Skin epidermis (tissue), 12 donors: ENCODE data around the gene HACE1.
"Not testable (repeated sequence)": the region's sequence is repeated elsewhere in the genome, so short reads cannot be mapped to it uniquely, and the experiment has no call there.

ENCODE experiments used
- H3K27ac ChIP-seq, 21 experiments: fragments of 200-600 bp; sonication (generic) in 11 of 21; one replicate each; pipeline ENCODE4 v1.5.0; 2020; ENCODE audit warnings: mild to moderate bottlenecking in 3 of 21, inconsistent platforms in 2 of 21, moderate library complexity in 2 of 21
- H3K4me3 ChIP-seq, 7 experiments: fragments of 200-600 bp; sonication (generic) in 2 of 7; one replicate each; pipeline ENCODE4 v1.5.0; 2020; ENCODE audit warnings: inconsistent platforms in 2 of 7, mild to moderate bottlenecking in 2 of 7, moderate library complexity in 1 of 7

The HACE1 gene

GRCh38 chr6:104836479-104837020, 23.2 kb downstream of the HACE1 start:
- not testable (repeated sequence) for H3K4me3 ChIP-seq

GRCh38 chr6:104835782-104836181, 23.9 kb downstream of the HACE1 start:
- H3K27ac ChIP-seq = no peak overlapping the region
- no peak overlapping the region for H3K4me3 ChIP-seq

More at GRCh38 chr6:104836479-104837020, 23.2 kb downstream of the HACE1 start:
- not testable (repeated sequence) for H3K27ac ChIP-seq

GRCh38 chr6:104829183-104829958, 30.3 kb downstream of the HACE1 start:
- no peak overlapping the region for H3K27ac ChIP-seq
- no peak overlapping the region for H3K4me3 ChIP-seq

DNA sequence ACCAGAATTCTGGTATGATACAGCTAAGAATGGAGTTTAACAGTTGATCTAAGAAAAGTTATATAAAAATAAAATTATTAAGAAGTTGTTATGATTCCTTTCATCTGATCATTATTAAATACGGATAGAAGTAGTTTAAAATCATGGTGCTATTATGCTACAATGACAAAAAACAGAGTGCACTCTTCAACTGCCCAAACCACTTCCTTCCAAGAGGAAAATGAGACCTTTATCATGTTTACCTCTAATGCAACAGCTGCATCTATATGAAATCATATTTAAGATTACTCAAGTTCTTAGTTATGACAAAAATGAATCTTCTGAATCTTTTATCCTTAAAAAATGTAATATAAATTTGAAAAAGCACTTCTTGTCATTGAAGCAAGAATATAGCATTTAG, 31.2 kb downstream of the HACE1 start:
- no peak overlapping the region for H3K27ac ChIP-seq
- H3K4me3 ChIP-seq = no peak overlapping the region

- H3K27ac ChIP-seq, H3K4me3 ChIP-seq: not testable (repeated sequence)
These were observed 38.9 kb downstream of the HACE1 start for GRCh38 chr6:104820820-104821219.

GRCh38 chr6:104816125-104816524, 43.6 kb downstream of the HACE1 start:
- H3K27ac ChIP-seq = no peak overlapping the region
- H3K4me3 ChIP-seq = no peak overlapping the region

GRCh38 chr6:104814743-104815142, 45.0 kb downstream of the HACE1 start:
- H3K27ac ChIP-seq = no peak overlapping the region
- no peak overlapping the region for H3K4me3 ChIP-seq

DNA sequence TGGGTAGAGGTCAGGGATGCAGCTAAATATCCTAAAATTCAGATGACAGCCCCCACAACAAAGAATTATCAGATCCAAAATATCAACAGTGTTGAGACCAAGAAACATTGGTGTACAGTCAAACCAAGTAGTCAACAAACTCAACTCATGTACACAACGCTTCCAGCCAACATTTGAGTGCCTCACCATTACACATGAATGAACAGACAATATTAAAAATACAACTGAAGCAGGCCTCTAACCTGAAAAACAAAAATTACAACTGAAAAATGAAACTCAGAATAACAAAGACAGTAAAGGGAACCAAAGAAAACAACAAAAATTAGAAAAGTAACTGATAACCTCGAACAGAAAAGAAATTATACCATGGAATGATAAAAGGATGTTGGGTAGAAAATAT, 46.2 kb downstream of the HACE1 start:
- Histone ChIP-seq H3K4me3 (no peak overlapping the region), H3K27ac (no peak overlapping the region)

DNA sequence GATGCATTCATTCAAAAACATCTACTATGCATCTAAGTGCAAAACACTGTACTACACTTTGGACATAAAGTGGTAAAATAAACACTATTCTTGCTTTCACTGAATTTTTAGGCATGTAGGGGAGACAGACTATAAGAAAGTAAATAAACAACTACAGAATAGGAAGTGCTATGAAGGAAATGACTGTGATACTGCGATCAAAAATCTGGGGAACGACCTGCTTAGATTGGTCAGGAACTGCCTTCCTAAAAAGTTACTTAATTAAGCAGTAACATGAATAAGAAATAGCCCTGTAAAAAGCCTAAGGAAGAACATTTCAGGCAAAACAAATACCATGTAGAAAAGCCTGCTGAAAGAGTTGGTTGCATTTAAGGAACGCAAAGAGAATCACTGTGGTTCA, 50.6 kb downstream of the HACE1 start:
- Histone ChIP-seq H3K4me3 (no peak overlapping the region), H3K27ac (no peak overlapping the region)

DNA sequence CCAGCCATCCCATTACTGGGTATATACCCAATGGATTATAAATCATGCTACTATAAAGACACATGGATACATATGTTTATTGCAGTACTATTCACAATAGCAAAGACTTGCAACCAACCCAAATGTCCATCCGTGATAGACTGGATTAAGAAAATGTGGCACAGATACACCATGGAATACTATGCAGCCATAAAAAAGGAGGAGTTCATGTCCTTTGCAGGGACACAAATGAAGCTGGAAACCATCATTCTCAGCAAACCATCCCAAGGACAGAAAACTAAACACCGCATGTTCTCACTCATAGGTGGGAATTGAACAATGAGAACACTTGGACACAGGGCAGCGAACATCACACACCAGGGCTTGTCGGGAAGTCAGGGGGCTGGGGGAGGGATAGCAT, 54.4 kb downstream of the HACE1 start:
- not testable (repeated sequence) for H3K4me3 ChIP-seq, H3K27ac ChIP-seq

GRCh38 chr6:104799134-104799657, 60.5 kb downstream of the HACE1 start:
- H3K4me3 ChIP-seq = no peak overlapping the region
- no peak overlapping the region for H3K27ac ChIP-seq

DNA sequence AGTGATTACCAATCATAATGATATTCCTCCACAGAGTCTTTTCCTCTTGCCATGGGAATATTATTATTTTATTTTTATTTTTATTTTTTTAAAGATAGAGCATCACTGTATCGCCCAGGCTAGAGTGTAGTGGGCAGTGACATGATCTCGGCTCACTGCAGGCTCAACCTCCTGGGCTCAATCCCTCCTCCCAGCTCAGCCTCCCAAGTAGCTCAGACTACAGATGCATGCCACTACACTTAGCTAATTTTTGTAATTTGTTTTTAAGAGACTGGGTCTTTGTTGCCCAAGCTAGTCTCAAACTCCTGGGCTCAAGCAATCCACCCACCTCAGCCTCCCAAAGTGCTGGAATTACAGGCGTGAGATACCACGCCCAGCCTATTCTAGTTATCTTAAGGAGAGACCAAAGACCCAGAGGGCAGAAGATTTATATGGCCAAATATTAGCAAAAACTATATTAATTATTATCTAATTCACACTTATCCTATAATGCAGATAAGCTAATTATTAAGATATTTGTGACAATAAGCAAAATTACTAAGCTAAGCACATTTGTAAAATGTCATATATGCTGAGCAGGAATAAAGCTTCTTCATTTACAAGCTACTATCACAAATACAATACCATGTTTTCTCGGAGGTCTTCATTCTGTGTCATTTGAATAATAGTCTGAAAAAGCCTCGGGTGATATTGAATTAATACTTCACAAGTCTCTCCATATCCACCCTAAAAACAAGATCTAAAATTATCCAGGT, 63.5 kb downstream of the HACE1 start:
- no peak overlapping the region for H3K27ac ChIP-seq

GRCh38 chr6:104795363-104795762, 64.4 kb downstream of the HACE1 start:
- Histone ChIP-seq H3K27ac (no peak overlapping the region), H3K4me3 (no peak overlapping the region)

More for the DNA sequence above, 63.5 kb downstream of the HACE1 start:
- no peak overlapping the region for H3K4me3 ChIP-seq

DNA sequence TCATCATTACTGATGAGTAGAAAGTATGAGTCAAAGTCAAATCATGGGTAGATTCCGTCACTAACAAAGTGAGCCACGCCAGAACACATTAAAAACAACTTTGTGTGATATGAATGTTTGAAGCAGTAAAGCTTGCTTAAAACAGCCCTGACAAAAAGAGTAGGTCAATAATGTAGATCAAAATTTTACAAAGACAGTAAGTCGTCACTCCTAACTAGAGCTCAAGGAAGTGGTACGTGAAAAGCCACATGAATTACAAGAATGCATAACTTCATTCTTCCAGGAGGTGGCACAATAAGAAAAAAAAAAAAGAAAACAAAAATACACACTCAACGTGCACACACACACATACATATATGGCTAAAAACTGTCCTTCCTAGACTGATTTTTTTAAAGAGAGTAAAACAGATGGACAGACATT, 69.9 kb downstream of the HACE1 start:
- no peak overlapping the region for H3K27ac ChIP-seq

DNA sequence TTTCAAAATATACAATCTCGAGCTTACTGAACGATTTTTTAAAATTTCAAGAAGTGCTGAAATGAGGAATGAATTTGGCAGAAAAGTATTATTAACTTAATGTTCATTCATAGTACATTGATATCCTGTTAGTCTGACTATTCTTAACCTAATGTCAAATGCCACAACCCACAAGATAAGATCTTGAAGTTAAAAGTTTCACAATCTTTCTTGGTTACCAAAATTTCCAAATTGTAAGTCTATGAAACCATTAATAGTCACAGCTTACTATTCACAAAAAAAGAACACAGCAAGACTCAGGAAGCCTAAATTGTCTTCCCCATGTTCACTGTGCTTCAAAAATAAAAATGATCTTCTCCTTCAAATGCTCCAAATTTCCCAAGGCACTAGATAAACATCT, 71.3 kb downstream of the HACE1 start:
- no peak overlapping the region for H3K27ac ChIP-seq
- H3K4me3 ChIP-seq = no peak overlapping the region

More for the DNA sequence above, 69.9 kb downstream of the HACE1 start:
- no peak overlapping the region for H3K4me3 ChIP-seq

GRCh38 chr6:104787305-104787704, 72.4 kb downstream of the HACE1 start:
- H3K27ac ChIP-seq = no peak overlapping the region

GRCh38 chr6:104784884-104785283, 74.8 kb downstream of the HACE1 start:
- Histone ChIP-seq H3K4me3 (no peak overlapping the region), H3K27ac (no peak overlapping the region)

More at GRCh38 chr6:104787305-104787704, 72.4 kb downstream of the HACE1 start:
- no peak overlapping the region for H3K4me3 ChIP-seq

- H3K4me3 ChIP-seq = no peak overlapping the region
- H3K27ac ChIP-seq = no peak overlapping the region
These were observed 88.4 kb downstream of the HACE1 start for GRCh38 chr6:104771258-104771832.

DNA sequence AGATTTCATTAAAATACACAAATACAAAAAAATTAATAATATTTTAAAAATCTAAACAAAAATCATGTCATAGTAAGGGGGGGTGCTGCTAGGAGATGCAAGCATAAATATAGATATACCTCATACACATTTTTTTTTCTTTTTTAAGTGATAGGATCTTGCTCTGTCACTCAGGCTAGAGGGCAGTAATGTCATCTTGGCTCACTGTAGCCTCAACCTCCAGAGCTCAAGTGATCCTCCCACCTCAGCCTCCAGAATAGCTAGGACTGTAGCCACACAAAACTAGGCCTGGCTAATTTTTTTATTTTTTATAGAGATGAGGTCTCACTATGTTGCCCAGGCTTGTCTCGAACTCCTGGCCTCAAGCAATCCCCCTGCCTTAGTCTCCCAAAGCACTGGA, 90.8 kb downstream of the HACE1 start:
- H3K4me3 ChIP-seq = no peak overlapping the region
- H3K27ac ChIP-seq = no peak overlapping the region

GRCh38 chr6:104766595-104766994, 93.1 kb downstream of the HACE1 start:
- Histone ChIP-seq H3K27ac (no peak overlapping the region), H3K4me3 (no peak overlapping the region)
